Posterior vena cava (tissue), 2 donors: ENCODE measurements around the gene SH3RF2. TPM values are rescaled to one million over a fixed set of nuclear protein-coding genes. Genes with fewer than 3 reads are reported as not detected.

Experiments used
- DNase-seq: peaks from one replicate; pipeline ENCODE4 v3.0.0-alpha.2; 2020; ENCODE audit warnings: low spot score
- intact Hi-C, 2 donors: fragments of 100-400 bp; cut with DNase I; formaldehyde crosslinking; loops; one replicate each; pipeline versions ENCODE4 v1.14.1 to v1.14.2; 2022 to 2023
- total RNA-seq, 2 donors: library from RNA; stranded (reverse); fragmentation: NEBNext Ultra II Directional; extraction: Animal tissue kit (Norgen Biotek cat#: 25700); gene quantifications; one replicate each; pipeline ENCODE4 v1.2.1, GENCODE V29; 2021
- donor health status: DM: yes; HTN: yes; CAD: no.
- donor health status: DM: yes; HTN: yes; CAD: no.

Gene SH3RF2
- total RNA-seq, 2 donors from 2014 or later, result 2.1 to 4.5 TPM

DNA sequence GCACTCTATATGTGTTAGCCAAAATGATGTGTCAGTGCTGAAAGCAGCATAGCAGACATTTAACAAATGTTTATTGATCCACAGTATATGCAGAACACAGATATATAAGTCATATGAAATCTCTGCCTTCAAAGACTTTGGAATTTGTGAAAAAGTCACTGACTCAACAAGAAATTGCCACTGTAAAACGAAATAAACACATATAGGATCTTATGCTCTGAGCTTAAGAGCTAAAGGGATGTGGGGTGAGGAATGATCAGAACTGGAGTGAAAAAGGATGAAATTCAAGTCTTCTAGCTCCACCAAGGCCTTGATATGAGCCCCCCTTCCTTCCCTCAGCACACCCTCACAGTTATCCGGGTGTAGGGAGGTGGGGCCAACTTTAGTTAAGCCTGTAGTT is 119.1 kb downstream of the SH3RF2 start:
- intact Hi-C loops, result no loop called here
- DNase-seq, result no peak

DNA sequence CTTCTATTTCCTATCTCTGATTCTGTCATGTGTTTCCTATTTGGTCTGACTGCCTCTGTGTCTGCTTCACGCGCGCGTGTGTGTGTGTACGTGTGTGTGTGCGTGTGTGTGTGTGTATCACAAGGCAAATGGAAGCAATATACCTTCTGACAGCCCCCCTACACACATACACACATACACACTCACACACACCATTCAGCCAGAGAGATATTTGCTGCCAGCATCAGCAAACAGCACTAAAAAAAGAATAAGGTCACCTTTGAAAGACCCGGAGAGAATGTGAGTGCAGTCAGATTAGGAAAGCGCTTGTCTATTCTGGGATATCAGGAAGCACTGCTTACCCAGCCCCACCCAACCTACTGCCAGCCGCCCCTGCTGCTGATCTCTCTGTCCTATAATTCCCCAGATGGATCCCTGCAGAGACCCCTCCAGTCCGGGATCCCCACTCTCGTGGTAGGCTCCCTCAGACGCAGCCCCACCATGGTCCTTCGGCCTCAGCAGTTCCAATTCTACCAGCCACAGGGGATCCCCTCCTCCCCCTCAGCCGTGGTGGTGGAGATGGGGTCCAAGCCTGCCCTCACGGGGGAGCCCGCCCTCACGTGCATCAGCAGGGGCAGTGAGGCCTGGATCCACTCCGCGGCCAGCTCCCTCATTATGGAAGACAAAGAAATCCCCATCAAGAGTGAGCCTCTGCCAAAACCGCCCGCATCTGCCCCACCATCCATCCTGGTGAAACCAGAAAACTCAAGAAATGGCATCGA is 123.3 kb downstream of the SH3RF2 start:
- intact Hi-C loops, result loop anchor here in 1 of 2 donors (10.0 kb wide), 1 partner anchor 225 kb away; the partner anchor contains the start of gene PRELID2
- no peak for DNase-seq

DNA sequence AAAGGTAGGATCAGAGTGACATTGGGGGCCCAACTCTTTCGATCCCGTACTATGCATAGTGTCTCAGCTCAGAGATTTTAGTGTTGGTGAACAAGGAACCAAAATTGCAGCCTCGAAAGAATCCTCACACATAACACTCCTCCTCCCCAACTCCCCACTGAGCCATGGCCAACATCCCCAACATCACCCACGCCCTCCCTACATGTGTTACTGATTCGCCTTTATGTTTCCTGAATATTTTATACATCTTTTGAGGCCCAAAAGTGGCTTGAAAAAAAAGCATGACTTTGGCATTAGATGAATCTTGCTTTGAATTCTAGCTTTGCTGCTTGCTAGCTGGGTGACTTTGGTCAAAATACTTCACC is 123.8 kb downstream of the SH3RF2 start:
- no peak for DNase-seq

DNA sequence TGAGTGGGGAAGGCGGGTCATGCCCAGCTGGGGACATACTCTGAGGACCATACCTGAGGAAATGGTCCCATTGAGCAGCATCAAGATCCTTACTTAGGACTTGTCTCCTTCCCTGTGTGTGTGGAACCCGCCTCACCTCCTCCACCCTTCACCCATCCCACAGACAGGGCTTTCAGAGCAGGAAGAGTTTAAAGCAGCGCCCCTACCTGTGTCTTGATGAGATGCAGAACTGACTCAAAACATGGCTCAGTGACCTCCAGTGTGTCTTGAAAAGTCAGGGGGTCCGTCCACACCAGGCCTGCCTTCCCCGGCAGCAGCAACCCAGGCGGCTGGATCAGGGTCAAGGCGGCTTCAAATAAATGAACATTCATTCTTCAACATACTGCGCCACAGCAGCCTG is 130.6 kb downstream of the SH3RF2 start:
- intact Hi-C loops, result loop anchor here in 1 of 2 donors (10.0 kb wide), 1 partner anchor 232 kb away; the partner anchor contains the start of gene PRELID2
- no peak for DNase-seq

More for the DNA sequence above, 123.8 kb downstream of the SH3RF2 start:
- intact Hi-C loops, result loop anchor here in 1 of 2 donors (10.0 kb wide), 1 partner anchor 225 kb away; the partner anchor contains the start of gene PRELID2

DNA sequence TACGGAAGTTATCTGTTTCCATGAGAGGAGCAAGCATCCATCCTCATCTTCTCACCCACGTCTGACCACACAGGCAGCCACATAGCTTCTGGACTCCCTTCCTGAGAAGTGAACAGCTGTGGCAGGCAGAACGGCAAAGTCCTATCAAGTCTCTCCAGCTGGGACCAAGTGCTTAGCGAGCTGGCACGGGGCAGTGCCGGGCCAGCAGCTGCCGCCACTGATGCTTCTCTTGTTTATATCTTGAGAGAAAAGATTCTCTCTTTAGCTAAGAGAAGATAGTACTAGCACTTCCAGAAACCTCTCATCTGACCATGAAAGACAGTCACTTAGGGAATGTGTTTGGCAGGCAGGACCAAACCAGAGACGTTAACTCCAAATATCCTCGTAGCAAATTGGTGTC is 131.8 kb downstream of the SH3RF2 start:
- no peak for DNase-seq
- intact Hi-C loops, result loop anchor here in 1 of 2 donors (10.0 kb wide), 1 partner anchor 233 kb away; the partner anchor contains the start of gene PRELID2

DNA sequence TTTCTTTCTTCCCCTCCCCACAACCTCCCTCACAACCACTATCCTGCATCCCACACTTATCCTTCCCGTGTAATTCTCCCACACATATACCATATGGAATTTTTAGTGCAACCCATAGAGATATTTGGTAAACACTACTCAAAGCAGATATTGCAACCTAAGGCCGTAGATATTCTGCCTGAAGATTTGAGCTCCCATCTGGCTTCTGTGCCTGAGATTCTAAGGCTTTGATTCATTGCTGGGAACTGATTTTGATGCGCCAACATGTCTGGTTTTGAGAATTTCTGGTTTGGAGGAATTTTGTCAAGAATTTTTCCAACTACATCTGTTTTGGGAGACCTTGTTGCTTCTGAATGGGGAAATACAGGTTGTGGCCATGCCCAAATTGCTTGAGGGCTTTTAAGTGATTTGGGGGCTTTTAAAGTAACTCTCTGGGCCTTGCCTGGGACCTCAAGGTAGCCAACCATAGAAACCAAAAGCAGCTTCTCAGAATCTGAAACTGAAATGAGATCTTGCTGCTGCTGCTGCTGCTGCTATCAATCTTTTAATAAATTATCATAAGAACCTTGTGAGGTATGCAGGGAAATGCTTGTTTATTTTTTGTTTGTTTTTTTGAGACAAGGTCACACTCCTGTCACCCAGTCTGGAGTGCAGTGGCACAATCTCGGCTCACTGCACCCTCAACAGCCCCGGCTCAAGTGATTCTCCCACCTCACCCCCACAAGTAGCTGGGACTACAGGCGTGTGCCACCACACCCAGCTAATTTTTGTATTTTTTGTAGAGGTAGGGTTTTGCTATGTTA is 132.8 kb downstream of the SH3RF2 start:
- intact Hi-C loops, result loop anchor here in 1 of 2 donors (10.0 kb wide), 1 partner anchor 234 kb away; the partner anchor contains the start of gene PRELID2
- no peak for DNase-seq

DNA sequence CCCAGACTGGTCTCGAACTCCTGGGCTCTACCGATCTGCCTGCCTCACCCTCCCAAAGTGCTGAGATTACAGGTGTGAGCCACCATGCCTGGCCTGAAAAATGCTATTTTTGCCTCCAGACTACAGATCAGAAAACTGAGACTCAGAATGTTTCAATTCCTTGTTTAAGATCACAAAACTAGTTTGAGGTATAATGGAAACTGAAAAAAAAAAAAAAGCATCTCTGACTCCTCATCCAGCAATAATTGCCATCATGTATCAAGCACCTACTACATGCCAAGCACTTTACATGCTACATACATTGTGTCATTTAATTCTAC is 133.4 kb downstream of the SH3RF2 start:
- DNase-seq, result no peak
- intact Hi-C loops, result loop anchor here in 1 of 2 donors (10.0 kb wide), 1 partner anchor 235 kb away; the partner anchor contains the start of gene PRELID2

DNA sequence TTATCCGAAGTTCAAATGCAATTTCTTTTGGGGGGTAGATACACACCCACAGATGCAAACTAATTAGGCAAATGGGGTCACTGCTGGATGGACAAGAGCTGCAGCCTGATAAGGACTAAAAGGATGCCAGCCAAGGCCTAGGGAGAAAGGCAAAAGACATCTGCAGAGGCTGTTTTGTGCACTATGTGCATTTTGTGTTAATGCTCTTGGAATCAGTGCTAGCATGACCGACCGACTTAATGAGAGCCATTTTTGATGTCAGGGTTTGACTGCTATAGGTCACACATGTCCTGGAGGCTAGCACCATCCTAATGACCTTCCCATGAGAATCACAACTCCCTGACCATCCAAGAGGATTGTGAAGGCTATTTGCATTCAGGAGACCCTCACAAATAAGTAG is 134.4 kb downstream of the SH3RF2 start:
- intact Hi-C loops, result no loop called here

DNA sequence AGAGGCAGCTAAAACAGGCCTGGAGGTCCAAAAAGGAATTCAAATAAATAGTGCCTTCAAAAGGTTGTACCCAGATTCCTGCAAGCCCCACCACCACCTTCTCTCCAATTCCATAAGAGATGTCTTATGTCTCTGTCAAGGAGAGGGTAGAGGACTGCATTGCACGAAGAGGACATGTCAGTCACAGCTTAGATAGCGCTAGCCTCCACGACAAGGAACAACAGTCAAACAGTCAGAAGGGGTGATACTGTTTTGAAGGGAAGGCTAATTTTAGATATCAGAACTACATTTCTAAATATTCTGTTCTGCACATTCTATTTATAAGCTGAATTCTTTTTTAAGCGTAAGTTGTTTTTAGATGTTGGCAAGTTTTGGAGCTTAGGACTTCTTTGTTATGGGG is 134.8 kb downstream of the SH3RF2 start:
- no peak for DNase-seq
- intact Hi-C loops, result no loop called here

More for the DNA sequence above, 134.4 kb downstream of the SH3RF2 start:
- no peak for DNase-seq

DNA sequence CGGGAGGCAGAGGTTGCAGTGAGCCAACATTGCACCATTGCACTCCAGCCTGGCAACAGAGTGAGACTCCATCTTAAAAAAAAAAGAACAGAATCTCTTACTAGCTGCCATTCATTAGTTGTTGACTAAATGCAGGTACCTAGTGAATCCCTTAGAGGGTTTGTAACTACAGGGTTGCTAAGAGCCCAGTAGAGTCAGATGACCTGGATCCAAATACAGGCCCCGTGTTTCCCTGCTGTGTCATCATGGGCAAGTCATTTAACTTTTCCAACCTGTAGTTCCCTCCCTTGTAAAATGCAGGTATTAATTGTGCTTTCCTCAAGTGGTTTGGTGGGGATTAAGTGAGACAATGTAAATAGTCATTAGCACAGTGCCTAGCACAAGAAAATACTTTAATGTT is 136.2 kb downstream of the SH3RF2 start:
- DNase-seq, result no peak
- intact Hi-C loops, result no loop called here

DNA sequence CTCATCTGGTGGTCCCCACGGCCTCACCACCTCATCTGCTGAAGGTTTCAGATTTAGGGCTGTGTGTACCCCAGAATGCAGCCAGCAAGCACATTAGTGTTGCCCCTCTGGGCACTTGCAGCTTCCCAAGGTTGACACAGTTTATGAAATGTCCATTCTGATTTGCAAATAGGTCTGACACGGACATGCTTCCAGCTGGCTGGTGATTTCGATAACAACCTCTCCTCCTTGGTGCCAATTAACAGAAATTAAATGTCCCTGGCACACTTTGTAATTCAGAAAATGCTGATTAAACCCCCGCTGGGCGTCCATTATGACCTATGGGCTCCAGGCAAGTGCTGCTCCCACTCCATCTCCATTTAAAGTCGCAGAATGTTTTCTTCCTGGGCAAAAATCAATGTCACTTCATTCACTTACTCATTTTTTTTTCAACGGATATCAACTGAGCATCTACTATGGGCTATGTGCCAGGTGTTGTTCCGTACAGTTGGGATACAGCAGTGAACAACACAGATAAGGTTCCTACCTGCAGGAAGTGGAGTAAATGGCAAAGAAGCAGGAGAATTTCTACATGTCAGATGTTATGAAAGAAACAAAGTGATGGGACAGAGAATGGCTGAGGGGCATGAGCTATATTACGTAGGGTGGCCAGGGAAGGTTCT is 137.0 kb downstream of the SH3RF2 start:
- DNase-seq, result no peak
- intact Hi-C loops, result no loop called here

DNA sequence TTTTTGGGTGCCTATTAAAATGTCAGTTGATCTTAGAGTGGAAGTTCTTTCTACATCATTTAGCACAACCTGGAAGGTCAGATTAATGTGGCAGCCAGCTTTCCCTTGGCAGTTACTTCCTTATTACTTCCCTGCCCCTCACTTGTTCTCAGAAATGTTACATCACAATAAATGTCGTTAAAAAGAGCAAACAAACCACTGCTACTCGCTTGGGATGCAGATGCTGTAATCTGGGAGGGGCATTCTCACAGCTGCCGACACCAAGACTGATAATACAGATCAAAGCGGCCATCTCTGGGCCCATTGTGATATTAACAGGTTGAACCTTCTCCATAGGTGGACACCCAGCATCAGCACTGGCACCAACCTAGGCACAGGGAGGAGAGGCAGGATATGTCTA is 139.7 kb downstream of the SH3RF2 start:
- intact Hi-C loops, result no loop called here
- DNase-seq, result no peak

DNA sequence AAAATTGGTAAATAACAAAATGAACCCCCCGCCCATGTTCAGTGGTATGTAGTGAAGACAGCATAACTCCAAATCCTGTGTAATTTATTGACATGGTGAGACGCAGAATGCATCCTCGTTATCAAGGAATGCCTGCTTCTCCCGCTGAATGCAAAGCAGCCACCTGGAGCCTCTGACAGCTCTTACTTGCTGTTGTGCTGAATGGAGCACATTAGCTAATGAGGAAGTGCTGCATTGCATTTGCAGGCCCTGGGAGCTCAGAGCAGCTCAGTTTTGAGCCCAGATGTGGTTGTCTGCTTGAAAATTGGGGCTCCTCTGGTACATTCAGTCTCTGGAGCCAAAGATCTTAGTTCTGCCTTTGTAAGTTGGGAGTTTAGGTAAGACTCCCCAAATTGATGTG is 140.1 kb downstream of the SH3RF2 start:
- intact Hi-C loops, result no loop called here
- DNase-seq, result no peak

DNA sequence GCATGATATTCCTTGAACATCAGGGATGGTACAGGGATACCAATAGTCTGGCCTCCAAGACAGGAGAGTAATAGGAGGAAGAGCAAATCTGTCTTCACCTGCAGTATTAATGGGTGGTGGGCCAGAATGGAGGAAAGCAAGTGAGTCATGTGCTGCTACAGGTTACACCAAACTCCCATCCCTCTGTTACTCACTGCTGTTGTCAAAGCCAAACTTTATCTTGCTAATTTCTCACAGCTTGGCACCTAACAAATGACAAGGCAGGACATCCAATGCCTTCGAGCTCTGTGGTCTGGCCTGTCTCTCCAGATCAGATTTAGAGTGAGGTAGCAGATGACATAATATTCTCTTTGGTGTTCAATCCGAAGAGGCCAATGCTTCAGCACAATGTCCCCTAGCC is 142.2 kb downstream of the SH3RF2 start:
- no peak for DNase-seq
- intact Hi-C loops, result no loop called here

DNA sequence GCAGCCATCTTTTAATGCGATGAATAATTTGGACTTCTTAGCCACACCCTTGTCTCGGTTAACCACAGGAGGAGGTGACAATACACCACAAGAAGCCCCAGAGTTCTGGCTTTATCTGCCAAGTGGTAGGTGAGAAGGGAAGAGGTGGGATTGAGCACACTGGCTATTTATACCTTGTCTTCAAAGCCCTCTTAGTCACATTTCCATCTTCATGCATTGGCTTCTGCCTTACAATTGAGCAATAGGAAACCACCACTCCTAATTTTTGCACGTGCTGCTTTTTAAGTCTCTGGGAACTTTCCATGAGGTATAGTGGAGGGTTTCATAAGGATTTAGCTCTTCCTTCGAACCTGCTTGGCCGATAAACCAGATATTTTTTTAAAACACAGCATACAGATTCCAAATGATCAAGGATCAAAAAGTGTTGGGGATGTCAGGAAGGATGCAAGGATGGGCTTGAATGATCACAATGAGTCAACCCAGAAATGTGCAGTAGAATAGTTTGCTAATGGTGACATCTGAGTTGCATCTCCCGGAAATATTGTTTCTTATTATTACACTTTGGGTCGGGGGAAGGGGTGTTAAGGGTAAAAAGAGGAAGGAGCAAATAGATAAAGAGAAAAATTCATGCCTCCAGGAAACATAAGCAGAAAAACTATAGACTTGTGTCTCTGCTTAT is 143.5 kb downstream of the SH3RF2 start:
- intact Hi-C loops, result no loop called here
- DNase-seq, result no peak

DNA sequence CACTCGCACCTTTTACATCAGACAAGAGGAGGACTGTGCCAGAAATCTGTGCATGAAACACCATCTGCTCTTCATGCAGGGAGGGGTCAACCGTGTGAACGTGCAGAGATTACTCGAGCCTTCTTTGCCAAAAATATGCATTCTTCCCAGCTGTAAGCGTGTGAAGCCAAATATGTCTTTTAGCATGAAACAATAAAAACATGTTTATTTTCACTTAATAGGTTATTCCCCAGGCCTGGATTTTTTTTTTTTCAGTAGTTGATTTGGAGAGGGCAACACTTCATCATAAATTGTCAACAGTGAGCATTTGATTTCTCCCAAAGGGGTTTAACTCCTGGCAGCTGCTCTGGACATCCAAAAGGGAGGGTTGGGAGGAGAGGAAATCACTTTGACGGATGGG is 145.2 kb downstream of the SH3RF2 start:
- no peak for DNase-seq
- intact Hi-C loops, result no loop called here

DNA sequence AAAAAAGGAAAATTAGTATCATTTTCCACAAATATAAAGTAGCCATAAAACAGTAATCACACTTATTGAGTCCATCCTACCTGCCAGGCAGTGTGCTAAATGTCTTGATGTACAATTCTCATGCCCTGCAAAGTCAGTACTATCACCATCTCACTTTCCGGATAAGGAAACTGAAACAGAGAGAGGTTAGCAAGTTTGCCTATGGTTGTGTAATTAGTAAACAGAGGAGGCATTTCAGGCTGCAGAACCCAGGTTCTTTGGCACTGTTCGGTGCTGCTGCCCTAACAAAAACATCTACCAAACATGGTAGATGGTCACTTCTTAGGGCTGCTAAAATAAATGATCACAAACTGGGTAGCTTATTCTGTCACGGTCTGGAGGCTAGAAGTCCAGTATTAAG is 146.4 kb downstream of the SH3RF2 start:
- intact Hi-C loops, result no loop called here
- DNase-seq, result no peak

DNA sequence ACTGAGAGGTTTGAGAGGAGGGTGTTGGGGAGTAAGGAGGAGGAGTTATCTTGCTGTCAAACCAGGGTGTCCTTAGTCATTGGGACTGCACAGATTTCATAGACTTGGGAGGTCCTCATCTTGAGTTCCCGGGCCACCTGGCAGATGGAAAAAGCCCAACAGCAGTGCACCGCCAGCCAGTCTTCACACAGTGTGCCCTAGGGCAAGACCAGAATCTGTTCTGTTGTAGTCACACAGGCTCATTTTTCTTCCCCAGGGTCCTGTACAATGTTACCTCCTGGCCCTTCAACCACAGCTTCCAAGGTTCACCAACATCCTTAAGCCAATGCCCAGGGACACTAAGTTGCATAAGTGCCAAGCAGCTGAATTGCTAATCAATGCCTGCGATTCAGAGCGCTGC is 148.0 kb downstream of the SH3RF2 start:
- DNase-seq, result no peak
- intact Hi-C loops, result no loop called here

DNA sequence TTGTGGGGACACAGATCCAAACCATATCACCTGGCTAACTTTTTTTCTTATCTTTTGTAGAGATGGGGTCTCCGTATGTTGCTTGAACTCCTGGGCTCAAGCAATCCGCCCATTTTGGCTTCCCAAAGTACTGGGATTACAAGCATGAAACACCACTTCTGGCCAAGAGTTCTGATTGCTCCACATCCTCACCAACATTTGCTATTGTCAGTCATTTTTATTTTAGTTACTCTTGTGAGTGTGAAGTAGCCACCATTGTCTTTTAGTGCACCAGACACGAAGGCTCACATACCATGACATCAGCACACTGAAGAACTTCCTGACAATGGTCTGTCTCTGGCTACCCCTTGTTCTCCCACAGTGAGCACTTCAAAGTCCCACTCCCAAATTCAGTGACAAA is 151.7 kb downstream of the SH3RF2 start:
- intact Hi-C loops, result no loop called here
- DNase-seq, result no peak
